GM21723 (cell line): Measurements from ENCODE around the gene CPLANE2.
A peak's percentile ranks its signal among the peaks of the same experiment; 100 is the strongest.
"Not testable (repeated sequence)": the region's sequence is repeated elsewhere in the genome, so short reads cannot be mapped to it uniquely, and the experiment has no call there.

ENCODE experiments used
- ATAC-seq: cut with Tn5 transposase; IDR thresholded peaks from one replicate; pipeline ENCODE4 v1.9.1; 2021; ENCODE audit warnings: mild to moderate bottlenecking, moderate library complexity; ENCODE audit not compliant: unreplicated experiment

The CPLANE2 gene

DNA sequence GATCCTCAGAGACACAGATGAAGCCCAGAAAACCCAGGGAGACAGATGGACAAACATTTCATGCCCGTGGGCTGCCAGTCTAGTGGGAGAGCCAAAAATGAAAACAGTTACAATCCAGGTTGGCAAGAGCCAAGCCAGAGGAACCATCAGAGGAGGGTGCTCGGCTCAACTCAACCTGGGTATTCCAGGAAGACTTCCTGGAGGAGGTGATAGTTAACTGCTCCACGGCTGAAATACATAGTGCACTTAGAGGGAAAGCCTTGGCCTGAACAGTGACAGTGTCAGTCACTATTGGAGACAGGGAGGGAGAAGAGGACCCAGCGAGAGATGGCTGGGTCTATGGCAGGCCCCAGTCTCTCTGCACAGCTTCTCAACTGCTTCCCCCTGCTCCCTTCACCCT lies 26.4 kb downstream of the CPLANE2 start:
- no peak for ATAC-seq

GRCh38 chr1:16209847-16210407 lies 27.1 kb downstream of the CPLANE2 start:
- ATAC-seq = no peak

DNA sequence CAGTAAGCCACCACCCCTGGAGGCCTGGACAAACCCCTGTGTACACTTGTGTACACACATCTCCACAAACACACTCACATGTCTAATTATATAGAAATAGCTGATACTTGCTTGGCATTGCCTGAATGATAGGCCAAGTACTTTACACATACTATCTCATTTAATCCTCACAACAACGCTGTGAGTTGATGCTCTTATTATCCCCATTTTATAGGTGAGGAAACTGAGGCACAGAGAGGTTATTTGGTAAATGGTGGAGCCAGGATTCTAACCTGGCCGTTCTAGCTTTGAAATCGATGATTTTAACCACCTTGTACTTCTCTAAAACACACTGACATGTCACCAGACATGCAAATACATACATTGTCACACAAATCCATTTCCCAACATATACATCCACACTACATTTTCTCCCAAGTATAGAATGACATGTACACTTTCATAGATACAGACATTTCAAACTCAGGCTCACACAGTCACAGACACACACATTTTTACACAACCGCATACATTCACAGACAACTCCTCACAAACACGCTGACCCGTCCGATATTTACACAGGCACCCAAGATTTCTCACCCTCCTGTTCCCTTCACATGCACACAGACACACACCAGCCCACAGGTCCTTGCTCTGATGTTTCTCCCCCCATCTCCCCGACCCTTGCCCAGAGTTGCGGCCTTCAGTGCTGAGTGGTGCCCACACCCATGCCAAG lies 27.7 kb downstream of the CPLANE2 start:
- no peak for ATAC-seq

GRCh38 chr1:16208270-16208987 lies 28.6 kb downstream of the CPLANE2 start:
- no peak for ATAC-seq

- ATAC-seq = no peak
Observed at GRCh38 chr1:16207318-16208269, 29.4 kb downstream of the CPLANE2 start.

DNA sequence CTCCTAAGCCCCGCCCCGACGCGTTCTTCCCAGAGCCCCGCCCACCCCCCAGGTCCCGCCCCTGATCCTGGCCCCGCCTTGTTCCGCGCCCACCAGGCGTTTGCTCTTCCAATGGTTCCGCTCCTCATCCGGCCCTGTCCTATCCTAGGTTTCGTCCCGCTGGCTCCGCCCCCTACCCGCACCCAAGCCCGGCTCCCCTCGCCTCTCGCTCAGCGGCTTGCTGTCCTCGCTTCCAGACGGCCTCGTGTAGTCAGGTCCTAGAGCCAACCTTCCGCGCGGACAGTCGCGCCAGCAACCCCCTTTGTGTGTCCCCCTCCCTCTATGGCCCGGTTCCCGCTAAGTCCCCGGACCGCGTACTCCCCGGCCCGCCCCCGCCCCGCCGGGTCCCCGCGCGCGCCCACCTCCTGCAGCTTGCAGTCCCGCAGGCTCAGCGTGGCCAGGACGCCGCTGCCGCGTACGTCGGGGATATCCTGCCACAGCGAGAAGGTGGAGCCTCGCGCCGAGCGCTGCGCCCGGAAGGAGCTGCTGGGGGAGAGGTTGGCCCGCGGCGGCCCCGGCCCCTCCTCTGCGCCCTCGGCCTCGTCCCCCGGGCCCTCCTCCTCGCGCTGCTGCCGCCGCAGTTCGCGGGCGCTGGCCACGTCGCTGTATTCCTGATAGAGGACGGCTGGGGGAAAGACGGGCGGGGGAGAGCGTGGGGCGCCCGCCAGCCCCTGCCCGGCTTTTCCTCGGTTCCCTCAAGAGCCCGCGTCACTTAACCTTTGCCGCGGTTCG lies 30.3 kb downstream of the CPLANE2 start:
- peak; percentile 68 for ATAC-seq

DNA sequence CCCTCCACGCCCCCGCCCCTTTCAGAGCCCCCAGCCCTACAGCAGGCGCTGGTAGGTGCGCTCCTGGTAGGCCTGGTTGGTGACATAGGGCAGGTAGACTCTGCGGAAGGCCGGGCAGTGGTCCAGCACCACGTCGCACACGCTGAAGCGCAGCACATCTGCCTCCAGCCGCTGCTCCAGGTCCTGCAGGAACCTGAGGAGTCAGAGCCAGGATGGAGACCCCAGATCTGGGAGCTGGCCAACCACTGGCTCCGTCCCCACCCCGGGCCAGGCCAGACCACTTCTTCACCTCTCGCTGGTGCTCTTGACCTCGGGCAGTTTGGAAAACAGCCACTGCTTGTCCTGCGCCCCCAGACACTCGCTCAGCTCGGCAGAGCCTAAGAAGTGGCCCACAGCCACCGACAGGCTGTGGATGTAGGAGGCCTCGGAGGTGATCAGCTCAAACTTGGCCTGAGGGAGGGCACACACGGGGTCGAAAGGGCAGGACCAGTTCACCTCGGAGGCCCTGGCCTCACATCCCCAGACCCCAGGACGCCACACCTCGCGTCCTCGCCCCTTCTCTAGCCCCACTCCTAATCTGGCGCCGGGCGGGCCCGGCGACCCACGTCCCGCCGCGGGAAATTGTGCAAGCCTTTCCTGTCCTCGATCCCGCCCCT lies 31.0 kb downstream of the CPLANE2 start:
- peak; percentile 4 for ATAC-seq

DNA sequence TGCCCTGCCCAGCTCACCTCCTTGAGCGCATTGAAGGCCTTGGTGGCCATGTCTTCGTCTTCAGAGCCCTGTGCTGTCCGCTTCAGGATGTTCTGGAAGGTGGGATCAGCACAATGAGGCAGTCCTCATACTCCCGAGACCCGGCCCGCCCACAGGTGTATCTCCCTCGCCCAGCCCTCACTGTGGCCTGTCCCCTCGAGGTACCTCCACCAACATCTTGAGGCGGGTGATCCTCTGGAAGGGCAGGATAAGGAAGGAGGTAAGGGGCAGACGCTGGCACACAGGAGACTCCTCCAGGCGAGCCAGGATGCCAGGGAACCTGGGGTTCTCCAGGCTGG lies 31.7 kb downstream of the CPLANE2 start:
- ATAC-seq = no peak

DNA sequence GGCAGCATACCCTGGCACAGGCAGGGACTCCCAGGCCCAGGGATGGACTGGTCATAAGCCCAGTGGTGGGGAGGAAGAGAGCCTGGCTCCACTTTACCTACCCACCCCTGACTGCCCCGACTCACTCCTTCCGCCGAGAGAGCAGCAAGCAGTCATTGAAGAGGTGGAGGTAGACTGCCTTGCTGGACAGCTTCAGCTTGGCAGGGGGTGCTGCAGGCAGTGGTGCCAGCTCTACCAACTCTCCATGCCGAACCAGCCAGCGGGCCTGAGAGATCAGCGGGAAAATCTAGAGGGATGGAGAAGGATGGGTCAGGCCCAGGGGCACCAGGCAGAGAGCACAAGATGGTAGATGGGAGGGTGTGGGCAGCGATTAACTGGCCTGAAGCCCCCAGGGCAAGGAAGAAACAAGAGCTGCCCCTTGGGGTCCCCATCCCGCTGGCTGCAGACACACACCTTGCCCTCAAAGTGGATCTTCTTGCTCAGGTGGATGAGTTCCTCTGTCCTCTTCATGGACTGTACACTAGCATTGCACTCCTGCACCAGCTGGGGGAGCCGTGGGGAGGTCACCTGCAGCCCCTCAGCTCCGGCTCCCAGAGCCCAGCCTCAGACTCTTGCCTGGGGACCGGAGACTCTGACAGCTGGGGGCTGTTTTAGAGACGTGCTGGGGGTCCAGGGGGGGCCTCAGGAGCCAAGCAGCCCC lies 32.2 kb downstream of the CPLANE2 start:
- ATAC-seq = no peak

DNA sequence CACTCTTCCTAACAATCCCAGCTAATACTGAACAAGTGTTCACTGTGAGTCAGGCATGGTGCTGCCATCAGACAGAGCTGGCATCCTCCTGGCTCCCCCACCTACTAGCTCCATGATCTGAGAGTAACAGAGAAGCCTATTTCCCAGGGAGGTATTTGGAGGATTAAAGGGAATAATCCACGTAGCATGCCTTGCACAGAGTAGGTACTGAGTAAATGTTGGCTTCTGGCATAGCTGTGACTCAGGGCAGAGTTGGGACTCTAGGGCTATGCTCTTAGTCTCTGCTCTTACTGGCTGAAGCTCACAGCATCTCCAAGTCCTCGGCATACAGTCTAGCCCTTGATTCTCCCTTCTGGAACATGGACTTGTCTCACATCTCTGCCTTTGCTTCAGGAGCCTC lies 32.8 kb downstream of the CPLANE2 start:
- ATAC-seq = no peak

DNA sequence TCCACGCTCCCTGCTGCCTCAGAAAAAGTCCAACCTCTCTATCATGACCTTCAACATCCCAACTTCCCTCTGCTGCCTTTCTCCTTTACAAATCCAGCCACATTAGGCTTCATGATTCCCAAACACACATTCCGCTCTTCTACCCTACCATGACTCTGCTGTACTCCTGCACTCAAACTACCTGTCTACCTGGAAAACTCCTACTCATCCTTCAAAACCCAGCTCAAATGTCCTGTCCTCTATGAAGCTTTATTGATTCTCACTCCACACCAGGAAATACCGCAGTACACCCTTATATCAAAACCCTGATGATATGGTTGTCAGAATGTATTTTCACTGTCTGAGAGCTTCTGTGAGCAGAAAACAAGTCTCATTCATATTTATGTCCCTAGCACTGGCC lies 33.4 kb downstream of the CPLANE2 start:
- ATAC-seq = no peak

GRCh38 chr1:16202281-16203210 lies 34.4 kb downstream of the CPLANE2 start:
- ATAC-seq = no peak

DNA sequence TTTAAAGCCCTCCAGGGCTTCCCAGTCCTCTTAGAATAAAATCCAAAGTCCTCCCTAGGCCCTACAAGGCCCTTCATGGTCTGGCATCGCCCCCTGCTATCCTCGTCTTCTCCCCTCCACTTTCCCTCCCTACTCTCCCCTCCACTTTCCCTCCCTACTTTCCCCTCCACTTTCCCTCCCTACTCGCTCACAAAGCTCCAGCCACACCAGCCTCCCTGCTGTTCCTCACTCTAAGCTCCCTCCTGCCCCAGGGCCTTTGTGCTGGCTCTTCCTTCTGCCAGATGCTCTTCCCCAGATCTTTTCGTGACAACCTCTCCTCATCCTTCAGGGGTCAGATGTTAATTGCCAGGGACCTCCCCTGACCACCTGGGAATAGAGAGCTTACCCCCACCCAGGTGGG lies 37.3 kb downstream of the CPLANE2 start:
- no peak for ATAC-seq

GRCh38 chr1:16199157-16199501 lies 37.9 kb downstream of the CPLANE2 start:
- no peak for ATAC-seq

GRCh38 chr1:16198444-16199156 lies 38.4 kb downstream of the CPLANE2 start:
- no peak for ATAC-seq

DNA sequence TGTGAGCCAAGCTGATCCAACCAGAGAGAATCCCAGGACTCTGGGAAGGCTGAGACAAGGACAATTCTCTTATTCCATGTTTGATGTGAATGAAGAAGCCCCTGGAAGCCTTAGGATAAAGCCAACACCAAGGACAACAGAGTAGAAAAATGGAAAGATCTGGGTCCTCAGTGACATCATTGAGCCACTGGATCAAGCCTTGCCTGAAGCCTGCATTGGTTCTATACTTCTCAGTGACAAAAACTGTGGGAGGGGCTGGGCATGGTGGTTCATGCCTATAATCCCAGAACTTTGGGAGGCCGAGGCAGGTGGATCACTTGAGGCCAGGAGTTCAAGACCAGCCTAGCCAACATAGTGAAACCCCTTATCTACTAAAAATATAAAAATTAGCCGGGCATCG lies 40.1 kb downstream of the CPLANE2 start:
- ATAC-seq = no peak

DNA sequence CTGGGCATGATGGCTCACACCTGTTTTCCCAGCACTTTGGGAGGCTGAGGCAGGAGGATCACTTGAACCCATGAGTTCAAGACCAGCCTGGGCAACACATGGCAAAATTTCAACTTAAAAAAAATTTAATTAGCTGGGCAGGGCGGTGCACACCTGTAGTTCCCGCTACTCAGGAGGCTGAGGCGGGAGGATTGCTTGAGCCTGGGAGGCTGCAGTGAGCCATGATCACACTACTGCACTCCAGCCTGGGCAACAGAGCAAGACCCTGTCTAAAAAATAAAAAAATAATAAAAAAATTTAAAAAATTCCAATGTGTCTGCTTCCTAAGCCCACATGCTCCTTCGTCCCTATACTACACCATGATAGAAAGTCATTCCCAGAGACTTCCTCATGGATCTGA lies 40.8 kb downstream of the CPLANE2 start:
- not testable (repeated sequence) for ATAC-seq

DNA sequence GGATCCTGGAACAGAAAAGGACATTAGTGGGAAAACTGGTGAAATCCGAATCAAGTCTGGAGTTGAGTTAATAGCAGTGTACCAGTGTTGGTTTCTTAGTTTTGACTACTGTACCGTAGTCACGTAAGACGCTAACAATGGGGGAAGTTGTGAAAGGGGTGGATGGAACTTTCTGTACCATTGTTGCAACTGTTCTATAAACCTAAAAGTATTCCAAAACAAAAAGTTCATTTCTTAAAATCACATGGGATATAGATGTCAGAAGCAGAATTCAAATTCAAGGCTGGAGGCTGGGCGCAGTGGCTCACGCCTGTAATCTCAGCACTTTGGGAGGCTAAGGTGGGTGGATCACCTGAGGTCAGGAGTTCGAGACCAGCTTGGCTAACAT lies 41.5 kb downstream of the CPLANE2 start:
- ATAC-seq = no peak
